Raji (cell line): ENCODE measurements around the gene HABP2.

Experiments used
- POLR2A ChIP-seq: IDR thresholded peaks from 2 replicates; pipeline ENCODE4 v1.6.1; 2011; ENCODE audit warnings: low read depth, low read length, control low read depth; ENCODE audit not compliant: insufficient read depth

HABP2 gene

GRCh38 chr10:113562069-113562468, 9.2 kb downstream of the HABP2 start:
- no peak for TF ChIP-seq POLR2A

DNA sequence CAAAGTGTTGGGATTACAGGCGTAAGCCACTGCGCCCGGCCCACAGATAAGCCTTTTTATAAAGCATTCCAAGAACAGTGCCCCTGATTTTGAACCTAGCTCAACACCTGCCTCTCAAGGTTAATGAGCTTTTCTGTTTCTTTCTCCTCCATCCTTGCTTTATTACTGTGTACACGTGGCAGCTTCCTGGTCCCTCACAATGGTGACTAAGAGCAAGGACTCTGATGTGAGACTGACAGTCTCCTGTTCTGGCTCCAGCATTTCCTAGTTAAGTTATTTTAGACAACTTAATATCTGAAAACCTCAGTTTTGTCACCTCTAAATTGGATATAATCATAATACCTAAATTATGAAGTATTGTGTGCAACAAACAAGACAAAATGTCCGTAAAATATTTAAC, 9.9 kb downstream of the HABP2 start:
- TF ChIP-seq POLR2A, result no peak

- TF ChIP-seq POLR2A, result no peak
Observed at GRCh38 chr10:113563306-113564088, 10.6 kb downstream of the HABP2 start.

GRCh38 chr10:113565364-113565763, 12.5 kb downstream of the HABP2 start:
- no peak for TF ChIP-seq POLR2A

GRCh38 chr10:113566888-113567287, 14.0 kb downstream of the HABP2 start:
- TF ChIP-seq POLR2A, result no peak

GRCh38 chr10:113569576-113569975, 16.7 kb downstream of the HABP2 start:
- no peak for TF ChIP-seq POLR2A

DNA sequence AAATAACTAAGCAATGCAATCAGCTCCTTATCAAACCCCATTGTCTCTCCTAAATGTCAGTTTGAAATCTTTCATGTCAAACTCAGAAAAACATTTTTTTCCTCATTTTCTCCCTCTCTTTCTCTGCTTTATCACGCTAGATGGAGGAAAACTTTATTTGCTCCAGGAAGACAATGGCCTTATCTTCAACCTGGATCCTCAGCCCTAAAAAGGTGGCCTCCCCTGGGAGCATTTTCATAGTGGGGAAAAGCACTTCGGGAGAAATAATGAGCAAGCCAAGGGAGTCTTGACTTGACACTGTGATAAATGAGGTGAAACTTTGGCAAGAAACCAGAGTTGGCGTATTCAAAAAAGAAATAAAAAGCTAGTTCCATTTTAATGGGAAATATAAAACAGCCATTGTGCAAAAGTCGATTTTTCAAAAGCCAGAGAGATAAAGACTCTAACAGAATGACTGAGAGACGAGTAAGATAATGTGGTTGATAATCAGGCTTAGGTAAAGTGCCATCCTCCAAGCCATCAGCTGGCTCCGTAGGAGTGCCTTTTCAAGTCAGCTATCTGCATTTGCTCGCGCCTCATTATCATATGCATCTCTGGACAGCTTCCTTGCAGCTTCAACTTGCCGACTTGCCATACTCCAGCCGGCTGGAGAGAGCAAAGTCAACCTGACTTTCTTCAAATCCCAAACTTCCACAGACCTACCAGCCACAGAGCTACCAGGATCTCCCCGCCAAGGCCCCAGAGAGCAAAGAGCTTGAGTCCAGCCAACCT, 19.9 kb downstream of the HABP2 start:
- no peak for TF ChIP-seq POLR2A

DNA sequence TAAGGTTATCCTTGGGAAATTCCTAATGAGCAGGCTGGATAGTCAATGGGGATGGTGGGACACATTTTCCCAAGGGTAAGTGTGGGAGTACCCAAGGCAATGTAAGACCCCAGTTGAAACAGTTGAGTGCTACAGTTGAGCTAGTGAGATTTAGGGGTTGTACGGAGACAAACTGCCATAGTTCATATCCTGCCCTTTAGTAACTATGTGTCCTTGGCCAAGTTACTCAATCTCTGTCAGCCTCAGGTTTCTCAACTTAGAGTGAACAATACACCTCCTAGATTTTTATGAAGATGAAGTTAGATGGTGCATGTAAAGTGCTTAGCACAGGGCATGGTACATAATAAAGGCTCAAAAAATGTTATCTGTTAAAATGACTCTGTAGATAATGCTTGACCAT, 20.5 kb downstream of the HABP2 start:
- no peak for TF ChIP-seq POLR2A

DNA sequence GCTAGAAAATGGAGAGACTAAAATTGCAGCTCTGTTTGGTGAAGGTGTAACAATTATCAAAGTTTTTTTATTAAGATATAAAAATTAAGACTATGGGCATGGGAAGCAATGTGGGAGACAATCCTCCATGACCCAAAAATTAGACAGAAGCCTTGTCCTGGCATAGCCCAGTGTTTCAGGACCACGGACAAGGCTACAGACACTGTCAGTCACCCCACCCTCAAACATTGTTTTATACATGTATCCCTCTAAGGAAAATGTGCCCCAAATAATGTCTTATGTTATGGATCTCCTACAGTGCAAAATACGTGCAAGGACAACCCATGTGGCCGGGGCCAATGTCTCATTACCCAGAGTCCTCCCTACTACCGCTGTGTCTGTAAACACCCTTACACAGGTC, 24.0 kb downstream of the HABP2 start:
- no peak for TF ChIP-seq POLR2A

DNA sequence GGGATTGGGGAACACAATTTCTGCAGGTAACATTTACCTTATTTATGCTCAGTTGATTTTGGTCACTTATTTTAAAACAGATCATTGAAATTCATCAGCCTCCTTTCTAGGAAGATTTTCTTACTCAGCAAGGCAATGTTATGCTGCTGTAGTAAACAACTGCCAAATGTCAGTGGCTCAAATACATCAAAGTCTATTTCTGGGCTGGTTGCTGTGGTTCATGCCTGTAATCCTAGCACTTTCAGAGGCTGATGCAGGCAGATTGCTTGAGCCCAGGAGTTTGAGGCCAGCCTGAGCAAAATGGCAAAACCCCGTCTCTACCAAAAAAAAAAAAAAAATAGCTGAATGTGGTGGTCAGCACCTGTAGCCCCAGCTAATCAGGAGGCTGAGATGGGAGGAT, 25.9 kb downstream of the HABP2 start:
- TF ChIP-seq POLR2A, result no peak

- TF ChIP-seq POLR2A, result no peak
Observed at GRCh38 chr10:113581092-113581491, 28.2 kb downstream of the HABP2 start.

DNA sequence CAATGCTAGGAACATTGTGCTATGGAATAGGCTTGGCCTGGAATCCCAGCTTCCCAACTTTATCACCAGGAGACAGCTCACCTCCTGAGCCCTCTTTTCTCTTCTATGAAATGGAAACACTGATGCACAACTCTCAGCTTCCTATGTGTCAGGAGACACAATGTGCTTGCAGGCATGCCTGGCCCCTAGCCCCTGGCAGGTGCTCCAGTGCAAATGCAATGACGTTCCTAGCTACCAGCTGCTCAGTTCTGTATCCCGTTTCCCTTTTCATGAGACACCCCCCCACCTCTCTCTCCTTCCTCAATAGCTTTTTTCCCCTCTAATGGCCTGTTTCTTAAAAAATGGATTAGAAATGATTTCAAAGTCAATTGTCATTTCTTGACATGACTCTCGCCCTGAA, 30.7 kb downstream of the HABP2 start:
- no peak for TF ChIP-seq POLR2A

DNA sequence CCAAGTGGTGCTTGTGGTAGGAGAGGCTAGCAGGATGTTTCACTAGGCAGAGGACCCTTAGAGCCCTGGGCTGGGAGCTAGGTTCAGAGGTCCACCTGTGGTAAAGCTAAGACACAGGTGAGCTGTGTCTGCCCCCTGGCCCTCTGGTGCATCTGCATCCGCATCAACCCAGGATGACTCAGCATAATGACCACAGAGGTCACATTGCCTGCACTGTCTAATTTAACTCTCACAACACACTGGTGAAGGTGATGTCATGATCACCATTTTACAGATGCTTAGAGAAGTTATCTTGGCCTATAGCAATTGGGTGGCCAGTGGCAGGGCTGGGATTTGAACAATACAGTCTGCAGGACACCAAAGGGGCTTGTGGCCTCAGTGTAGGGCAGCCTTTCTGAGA, 33.1 kb downstream of the HABP2 start:
- no peak for TF ChIP-seq POLR2A

GRCh38 chr10:113589201-113589770, 36.4 kb downstream of the HABP2 start:
- no peak for TF ChIP-seq POLR2A

- no peak for TF ChIP-seq POLR2A
Observed at GRCh38 chr10:113590581-113590980, 37.7 kb downstream of the HABP2 start.

DNA sequence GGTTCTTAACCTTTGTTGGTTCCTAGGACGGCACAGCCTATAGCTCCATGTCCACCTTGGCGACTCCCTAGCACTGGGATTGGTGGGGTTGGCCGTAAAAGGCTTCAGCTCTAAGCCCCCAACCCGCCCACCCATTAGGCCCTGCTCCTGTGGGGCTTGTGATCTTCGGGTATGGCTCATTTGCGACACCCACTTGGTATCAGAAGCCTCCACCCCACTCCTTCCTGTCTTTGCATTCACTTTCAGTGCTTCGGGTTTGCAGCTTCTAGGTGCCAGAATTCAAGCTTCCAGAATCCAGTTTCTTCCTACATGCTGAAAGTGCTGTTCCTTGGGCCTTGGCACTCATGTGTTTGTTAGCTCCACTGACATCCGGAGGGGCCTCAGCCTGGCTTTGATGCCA, 39.5 kb downstream of the HABP2 start:
- TF ChIP-seq POLR2A, result no peak
